GM18517 (cell line): ENCODE measurements around the gene RO60.

Experiments used
- ATAC-seq: cut with Tn5 transposase; IDR thresholded peaks from one replicate; pipeline ENCODE4 v1.9.1; 2021; ENCODE audit warnings: mild to moderate bottlenecking, moderate library complexity; ENCODE audit not compliant: unreplicated experiment

The RO60 gene

GRCh38 chr1:193060406-193060805, 994 bp downstream of the RO60 start:
- no peak for ATAC-seq

DNA sequence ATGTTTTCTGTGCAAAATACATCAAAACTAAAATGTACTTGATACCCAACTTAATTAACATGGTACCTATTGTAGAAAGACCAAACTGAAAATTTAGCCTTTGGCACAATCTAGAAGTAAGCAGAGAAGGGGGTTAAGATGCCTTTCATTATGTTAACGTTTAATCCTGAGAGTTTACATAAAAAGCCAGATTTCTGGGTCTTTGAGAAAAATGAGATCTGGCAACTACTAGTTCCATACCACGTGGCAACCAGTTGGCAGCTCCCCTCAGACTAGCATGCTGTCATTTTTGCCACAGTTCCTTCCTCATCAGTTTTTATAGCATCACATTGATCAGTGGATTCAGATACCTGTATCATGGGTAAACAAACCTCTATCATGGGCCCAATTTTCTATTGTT, 1.5 kb downstream of the RO60 start:
- no peak for ATAC-seq

GRCh38 chr1:193062698-193063463, 3.5 kb downstream of the RO60 start:
- no peak for ATAC-seq

DNA sequence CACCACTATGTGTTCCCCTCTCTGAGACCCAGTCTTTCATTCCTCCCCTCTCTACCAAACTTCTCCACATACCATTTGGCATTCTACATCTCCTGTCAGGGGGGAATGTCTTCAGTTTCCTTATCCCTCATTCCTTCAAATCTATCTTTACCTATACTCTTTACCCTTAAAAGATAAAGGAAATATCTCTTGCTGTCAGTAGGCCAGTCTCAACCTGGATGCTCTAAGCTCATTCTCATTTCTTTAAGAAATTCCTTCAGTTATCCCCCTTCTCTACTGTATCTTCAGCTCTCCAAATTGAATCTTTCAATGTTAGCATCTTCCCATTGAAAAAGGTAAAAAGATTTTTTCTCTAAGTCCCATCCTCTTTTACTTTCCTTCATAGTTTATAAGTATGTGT, 6.5 kb downstream of the RO60 start:
- no peak for ATAC-seq

GRCh38 chr1:193066606-193067005, 7.2 kb downstream of the RO60 start:
- no peak for ATAC-seq

- no peak for ATAC-seq
Measured at GRCh38 chr1:193068013-193068412, 8.6 kb downstream of the RO60 start.

- ATAC-seq = no peak
Measured at GRCh38 chr1:193069748-193070385, 10.5 kb downstream of the RO60 start.

GRCh38 chr1:193070386-193070753, 11.0 kb downstream of the RO60 start:
- ATAC-seq = no peak

DNA sequence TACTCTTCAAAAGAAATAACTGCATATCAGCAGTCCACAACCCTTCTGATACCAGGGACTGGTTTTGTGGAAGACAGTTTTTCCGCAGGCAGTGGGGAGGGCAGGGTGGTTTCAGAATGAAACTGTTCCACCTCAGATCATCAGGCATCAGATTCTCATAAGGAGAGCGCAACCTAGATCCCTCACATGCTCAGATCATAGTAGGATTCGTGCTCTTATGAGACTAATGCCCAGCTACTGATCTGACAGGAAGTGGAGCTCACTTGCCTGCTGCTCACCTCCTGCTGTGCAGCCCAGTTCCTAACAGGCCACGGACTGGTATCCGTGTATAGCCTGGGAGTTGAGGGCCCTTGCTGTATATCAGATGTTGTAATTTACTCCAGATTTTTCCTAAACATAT, 11.5 kb downstream of the RO60 start:
- ATAC-seq = peak; percentile 63

DNA sequence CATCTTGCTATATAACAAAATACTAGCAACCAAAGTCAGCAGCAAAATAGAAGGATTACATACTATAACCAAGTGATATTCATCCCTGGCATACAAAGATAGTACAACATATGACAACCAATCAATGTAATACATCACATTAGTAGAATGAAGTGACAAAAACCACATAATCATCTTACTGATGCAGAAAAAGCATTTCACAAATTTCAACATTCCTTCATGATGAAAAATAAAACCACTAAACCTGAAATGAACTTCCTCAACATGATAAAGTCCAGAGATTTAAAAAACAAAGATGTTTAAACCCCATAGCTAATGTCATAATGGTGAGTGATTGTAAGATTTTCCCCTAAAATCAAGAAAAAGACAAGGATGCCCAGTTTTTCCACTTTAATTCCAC, 18.6 kb downstream of the RO60 start:
- no peak for ATAC-seq

DNA sequence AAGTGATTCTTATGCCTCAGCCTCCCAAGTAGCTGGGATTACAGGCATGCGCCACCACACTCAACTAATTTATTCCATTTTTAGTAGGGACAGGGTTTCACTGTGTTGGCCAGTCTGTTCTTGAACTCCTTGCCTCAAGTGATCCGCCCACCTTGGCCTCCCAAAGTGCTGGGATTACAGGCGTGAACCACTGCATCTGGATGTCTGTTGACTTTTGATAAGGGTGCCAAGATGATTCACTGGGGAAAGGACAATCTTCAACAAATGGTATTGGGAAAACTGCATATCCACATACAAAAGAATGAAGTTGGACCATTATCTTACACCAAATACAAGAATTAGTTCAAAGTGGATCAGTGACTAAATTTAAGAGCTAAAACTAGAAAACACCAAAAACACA, 19.8 kb downstream of the RO60 start:
- ATAC-seq = no peak

DNA sequence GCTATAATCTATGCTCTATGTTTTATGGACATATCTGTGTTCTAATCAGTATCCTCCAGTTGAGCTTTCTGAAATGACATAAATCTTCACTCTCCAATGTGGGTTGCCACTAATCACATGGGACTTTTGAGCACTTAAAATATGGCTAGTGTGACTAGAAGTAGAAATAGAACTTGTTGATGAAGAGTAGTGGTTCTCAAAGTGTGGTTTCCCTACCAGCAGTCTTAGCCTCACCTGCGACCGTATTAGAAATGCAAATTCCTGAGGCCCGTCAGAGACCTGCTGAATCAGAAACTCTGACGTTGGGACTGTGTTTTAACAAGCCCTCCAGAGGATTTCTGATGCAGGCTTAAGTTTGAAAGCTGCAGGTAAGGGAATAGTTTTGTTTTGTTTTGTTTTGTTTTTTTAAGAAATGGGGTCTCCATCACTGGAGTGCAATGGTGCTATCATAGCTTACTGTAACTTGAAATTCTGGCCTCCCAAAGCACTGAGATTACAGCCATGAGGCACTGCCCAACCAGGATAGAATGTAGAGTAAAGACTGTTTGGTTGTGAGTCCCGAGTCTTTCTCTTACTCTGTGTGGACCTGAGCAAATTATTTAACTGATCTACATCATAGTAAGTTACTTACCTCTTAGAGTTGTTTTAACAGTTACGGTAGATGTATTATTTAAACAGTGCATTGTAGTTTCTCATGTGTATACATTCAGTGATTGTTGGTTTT, 24.1 kb downstream of the RO60 start:
- peak; percentile 98 for ATAC-seq

- no peak for ATAC-seq
Measured at GRCh38 chr1:193085263-193085662, 25.9 kb downstream of the RO60 start.

DNA sequence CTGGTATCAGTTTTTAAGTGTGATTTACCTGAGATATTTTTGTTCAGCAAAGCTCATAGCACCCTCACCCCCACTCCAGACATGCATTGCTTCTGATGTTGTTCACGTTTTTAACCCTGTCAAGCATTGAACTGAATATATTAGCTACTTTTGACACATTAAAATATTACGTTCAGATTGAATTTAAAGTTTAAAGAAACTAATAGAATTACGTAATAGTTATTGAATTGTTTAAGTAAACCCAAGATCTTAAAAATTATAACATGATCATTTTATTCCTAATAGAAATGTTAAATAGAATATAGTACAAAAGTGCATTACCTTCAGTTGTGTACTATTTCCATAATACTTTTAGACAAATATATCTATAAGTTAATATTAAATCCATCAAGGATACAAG, 26.9 kb downstream of the RO60 start:
- ATAC-seq = no peak

- no peak for ATAC-seq
Measured at GRCh38 chr1:193087893-193088292, 28.5 kb downstream of the RO60 start.

- no peak for ATAC-seq
Measured at GRCh38 chr1:193090865-193091264, 31.5 kb downstream of the RO60 start.

DNA sequence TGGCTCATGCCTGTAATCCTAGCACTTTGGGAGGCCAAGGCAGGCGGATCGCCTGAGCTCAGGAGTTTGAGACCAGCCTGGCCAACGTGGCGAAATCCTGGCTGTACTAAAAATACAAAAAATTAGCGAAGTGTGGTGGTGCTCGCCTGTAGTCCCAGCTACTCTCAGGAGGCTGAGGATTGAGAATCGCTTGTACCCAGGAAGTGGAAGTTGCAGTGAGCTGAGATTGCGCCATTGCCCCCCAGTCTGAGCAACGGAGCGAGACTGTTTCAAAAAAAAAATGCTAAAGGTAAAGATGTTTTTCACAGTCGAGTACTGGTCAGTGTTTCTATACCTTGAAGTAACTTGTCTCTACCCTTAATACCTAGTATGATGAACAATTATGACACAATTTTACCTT, 34.7 kb downstream of the RO60 start:
- no peak for ATAC-seq

DNA sequence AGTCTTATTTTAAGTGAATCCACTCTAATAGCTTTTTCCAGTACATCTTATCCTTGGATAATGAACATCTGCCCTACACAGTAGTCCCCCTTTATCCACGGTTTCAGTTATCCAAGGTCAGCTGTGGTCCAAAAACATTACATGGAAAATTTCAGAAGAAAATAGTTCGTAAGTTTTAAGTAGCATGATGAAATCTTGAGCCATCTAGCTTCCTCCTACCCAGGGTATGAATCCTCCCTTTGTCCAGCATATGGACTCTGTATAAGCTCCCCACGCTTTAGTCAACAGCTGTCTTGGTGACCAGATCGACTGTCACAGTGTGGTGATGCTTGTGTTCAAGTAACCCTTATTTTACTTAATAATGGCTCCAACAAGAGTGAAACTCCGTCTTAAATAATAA, 43.2 kb downstream of the RO60 start:
- ATAC-seq = no peak

DNA sequence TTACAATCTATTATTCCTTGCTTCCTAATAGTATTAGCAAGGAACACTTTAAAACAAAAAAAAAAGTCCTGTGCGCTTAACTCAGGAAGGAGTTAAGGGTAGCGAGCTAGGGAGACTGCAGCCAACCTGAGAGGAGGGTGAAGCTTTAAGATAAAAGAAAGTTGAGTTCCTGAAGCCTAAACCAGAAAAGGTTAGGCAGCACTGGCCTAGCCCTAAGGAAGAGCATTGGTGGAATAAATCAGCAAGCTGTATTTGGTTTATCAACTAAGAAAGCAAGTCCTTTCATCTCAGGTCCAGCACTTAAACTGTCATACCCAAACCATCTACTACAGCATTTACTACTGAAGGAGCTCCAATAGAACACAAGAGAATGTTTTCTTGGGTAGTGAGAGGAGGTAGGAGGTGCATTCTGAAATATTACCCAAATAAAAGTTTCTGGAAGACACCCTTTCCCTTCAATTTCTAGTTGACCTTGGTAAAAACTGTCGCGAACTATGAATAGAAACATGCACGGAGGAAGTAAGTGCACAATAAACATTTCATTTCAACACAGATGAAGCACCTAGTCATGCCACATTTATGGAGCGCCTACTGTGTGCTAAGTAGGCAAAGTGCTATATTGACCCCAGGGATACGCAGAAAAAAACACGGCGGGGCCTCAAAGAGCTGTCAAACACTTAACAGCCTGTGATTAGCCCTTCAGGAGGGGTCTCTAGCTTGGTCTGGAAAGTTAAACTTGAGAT, 44.5 kb downstream of the RO60 start:
- no peak for ATAC-seq

DNA sequence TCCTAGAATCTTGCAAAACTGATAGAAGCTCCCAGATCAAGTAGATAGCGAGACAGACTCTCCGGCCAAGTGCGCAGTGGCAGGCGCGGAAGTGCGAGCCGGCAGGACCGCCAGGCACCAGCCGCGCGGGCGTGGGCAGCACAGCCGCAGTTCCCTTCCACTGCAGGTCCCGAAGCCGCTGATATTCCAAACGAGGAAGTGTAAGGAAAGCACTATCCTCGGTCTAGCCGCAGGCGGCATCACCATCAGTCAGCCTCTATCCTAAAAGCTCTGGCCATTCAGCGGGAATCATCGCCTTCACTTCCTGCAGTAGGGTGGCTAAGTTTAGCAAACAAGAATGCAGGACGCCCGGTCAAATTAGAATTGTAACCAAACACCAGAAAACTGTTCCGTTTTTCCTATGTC, 45.1 kb downstream of the RO60 start:
- peak; percentile 28 for ATAC-seq
